Stimulated activated CD8-positive, alpha-beta memory T cell treated with anti-CD3 and anti-CD28 coated beads, Interleukin-7, amount 100 ng/mL, for 1 hour (primary cell): Measurements from ENCODE around the gene BACH1.

Experiments
- DNase-seq, 2 donors: peaks; one replicate each; pipeline ENCODE4 v3.0.0-alpha.2; 2020; ENCODE audit warnings: low read depth in 2 of 2

BACH1 gene

GRCh38 chr21:29379517-29380054 is 80.9 kb downstream of the BACH1 start:
- DNase-seq, result no peak

- DNase-seq, result no peak
Observed at GRCh38 chr21:29382030-29382654, 83.4 kb downstream of the BACH1 start.

DNA sequence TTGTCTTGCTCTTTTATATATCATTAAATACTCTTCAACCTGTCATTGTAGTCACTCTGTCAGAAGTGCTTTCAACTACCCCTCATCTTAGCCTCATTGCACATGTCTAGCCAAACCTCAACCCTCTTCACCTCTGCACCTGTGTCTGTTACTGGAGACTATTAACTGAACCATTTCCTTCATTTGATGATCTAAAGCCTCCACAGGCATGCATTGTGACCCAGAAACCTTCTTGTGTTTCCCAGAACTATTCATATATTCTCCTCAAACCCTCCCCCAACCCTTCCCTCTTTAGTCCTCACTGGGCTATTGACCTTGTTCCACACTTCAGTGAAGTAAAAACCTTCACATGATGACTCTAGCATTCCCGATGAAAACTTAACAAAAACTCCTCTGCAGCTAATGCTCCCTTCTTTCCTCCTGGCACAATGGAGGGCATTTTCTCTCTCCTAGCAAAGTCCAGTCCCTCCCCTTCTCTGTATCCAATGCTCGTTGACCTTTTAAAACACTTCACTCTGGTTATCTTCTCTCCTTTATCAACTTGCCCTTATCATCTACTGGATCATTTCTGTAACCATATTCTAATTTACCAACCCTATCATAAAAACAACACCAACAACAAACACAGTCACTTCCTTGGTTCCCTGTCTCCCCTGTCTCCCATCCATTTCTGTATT is 86.1 kb downstream of the BACH1 start:
- no peak for DNase-seq

- no peak for DNase-seq
Observed at GRCh38 chr21:29385934-29386520, 87.3 kb downstream of the BACH1 start.

- no peak for DNase-seq
Observed at GRCh38 chr21:29386803-29387202, 88.1 kb downstream of the BACH1 start.

DNA sequence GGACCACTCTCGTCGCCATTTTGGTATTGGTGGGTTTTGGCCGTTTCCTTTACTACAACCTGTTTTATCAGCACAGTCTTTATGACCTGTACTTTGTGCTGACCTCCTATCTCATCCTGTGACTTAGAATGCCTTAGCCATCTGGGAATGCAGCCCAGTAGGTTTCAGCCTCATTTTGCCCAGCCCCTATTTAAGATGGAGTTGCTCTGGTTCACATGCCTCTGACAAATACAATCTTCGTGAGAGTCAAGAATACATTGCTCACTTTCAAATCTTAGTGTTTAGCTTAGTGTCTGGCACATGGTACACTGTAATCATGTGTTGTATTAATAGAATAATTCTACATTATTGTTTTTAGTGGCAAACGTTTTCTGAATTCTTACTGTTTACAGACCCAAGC is 88.9 kb downstream of the BACH1 start:
- DNase-seq, result no peak

DNA sequence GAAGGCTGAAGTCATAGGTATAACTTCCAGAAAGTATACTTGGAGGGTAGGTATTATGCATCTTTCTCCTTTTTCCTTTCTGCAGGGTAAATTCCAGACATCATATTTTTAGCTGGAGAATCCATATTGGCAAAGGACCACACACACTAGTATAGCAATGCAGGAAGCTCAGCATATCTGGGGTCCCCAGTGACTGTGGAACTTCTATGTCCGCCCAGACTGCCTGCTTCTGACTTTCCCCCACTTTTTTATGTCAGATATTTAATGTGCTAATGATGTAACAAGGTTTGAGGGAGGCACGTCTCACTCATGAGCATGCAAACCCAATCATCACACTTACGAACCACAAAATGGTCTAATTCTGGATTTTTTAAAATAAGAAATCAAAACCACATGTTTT is 90.4 kb downstream of the BACH1 start:
- DNase-seq, result no peak

DNA sequence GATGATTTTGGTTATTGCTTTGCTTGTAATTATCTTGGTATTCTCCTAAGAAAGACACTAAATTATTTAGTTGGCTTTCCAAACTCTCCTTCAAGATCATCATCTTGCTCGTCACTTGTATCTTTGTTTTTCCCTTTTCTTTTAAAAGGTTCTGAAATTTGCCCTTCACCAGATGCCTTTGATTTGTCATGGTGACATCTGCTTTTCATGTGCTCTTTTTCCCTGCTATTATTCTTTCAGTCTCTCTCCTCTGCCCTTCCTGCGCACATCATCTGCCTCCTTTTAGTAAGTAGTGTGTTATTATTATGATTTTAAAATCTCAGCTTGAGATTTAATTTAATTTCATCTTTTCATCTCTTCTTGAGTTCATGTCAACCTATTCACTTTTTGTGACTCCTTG is 92.1 kb downstream of the BACH1 start:
- DNase-seq, result no peak

DNA sequence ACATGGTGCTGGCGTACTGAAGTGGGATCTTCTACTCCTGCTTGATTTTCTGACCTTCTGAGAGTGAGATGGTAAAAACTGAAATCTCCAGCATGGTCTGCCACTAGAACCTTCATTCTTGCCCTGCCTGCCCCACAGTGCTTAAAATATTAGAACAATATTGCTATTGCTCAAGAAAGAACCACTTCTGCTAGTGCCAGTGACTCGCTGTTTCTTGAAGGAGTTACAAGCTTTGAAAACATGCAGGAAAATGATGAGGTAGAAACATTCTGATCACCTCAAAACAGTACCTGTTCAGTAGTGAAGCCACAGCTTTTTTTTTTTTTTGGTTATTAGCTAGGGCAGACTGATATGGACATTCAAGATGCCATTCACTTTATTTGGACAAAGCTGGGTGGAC is 95.3 kb downstream of the BACH1 start:
- no peak for DNase-seq
